ENCODE measurements around the gene PEX13. TPM values are rescaled to one million over a fixed set of nuclear protein-coding genes. Genes with fewer than 3 reads are reported as not detected.

PEX13 gene
- total RNA-seq, 1 donor from 2014 or later: 31.7 TPM

GRCh38 chr2:61042807-61043206, 25.3 kb downstream of the PEX13 start:
- Histone ChIP-seq H3K27me3 (ENCODE audit: control insufficient read depth, insufficient read depth, low read length) (no peaks in the 10 kb centered on the region), H3K4me3 (ENCODE audit: low read depth, low read length) (no peak overlapping the region), H3K36me3 (ENCODE audit: control insufficient read depth, insufficient read depth, low read length) (no peaks in the 10 kb centered on the region)
- DNase-seq (ENCODE audit: low read depth): no peak
- TF ChIP-seq CTCF (IDR thresholded peaks at IDR 0.05; ENCODE audit: insufficient read depth, low read length, poor library complexity, severe bottlenecking): no peak

- no peak for TF ChIP-seq CTCF (IDR thresholded peaks at IDR 0.05; ENCODE audit: insufficient read depth, low read length, poor library complexity, severe bottlenecking)
- H3K36me3 ChIP-seq (ENCODE audit: control insufficient read depth, insufficient read depth, low read length): no peaks in the 10 kb centered on the region
- DNase-seq (ENCODE audit: low read depth): no peak
These were observed 27.1 kb downstream of the PEX13 start for GRCh38 chr2:61044636-61045035.

GRCh38 chr2:61045226-61045625, 27.7 kb downstream of the PEX13 start:
- DNase-seq (ENCODE audit: low read depth): no peak
- TF ChIP-seq CTCF (IDR thresholded peaks at IDR 0.05; ENCODE audit: insufficient read depth, low read length, poor library complexity, severe bottlenecking): no peak
- Histone ChIP-seq H3K27me3 (ENCODE audit: control insufficient read depth, insufficient read depth, low read length) (no peaks in the 10 kb centered on the region), H3K4me3 (ENCODE audit: low read depth, low read length) (no peak overlapping the region), H3K36me3 (ENCODE audit: control insufficient read depth, insufficient read depth, low read length) (no peaks in the 10 kb centered on the region)

More at GRCh38 chr2:61044636-61045035, 27.1 kb downstream of the PEX13 start:
- no peaks in the 10 kb centered on the region for H3K27me3 ChIP-seq (ENCODE audit: control insufficient read depth, insufficient read depth, low read length)
- no peak overlapping the region for H3K4me3 ChIP-seq (ENCODE audit: low read depth, low read length)

GRCh38 chr2:61045999-61046398, 28.5 kb downstream of the PEX13 start:
- no peak for TF ChIP-seq CTCF (IDR thresholded peaks at IDR 0.05; ENCODE audit: insufficient read depth, low read length, poor library complexity, severe bottlenecking)
- H3K36me3 ChIP-seq (ENCODE audit: control insufficient read depth, insufficient read depth, low read length): no peaks in the 10 kb centered on the region
- no peaks in the 10 kb centered on the region for H3K27me3 ChIP-seq (ENCODE audit: control insufficient read depth, insufficient read depth, low read length)
- H3K4me3 ChIP-seq (ENCODE audit: low read depth, low read length): no peak overlapping the region
- DNase-seq (ENCODE audit: low read depth): no peak

- H3K27me3 ChIP-seq (ENCODE audit: control insufficient read depth, insufficient read depth, low read length): no peaks in the 10 kb centered on the region
- no peak for TF ChIP-seq CTCF (IDR thresholded peaks at IDR 0.05; ENCODE audit: insufficient read depth, low read length, poor library complexity, severe bottlenecking)
- H3K4me3 ChIP-seq (ENCODE audit: low read depth, low read length): no peak overlapping the region
- no peak for DNase-seq (ENCODE audit: low read depth)
- no peaks in the 10 kb centered on the region for H3K36me3 ChIP-seq (ENCODE audit: control insufficient read depth, insufficient read depth, low read length)
These were observed 38.0 kb downstream of the PEX13 start for GRCh38 chr2:61055557-61055956.

GRCh38 chr2:61057562-61057961, 40.0 kb downstream of the PEX13 start:
- TF ChIP-seq CTCF (IDR thresholded peaks at IDR 0.05; ENCODE audit: insufficient read depth, low read length, poor library complexity, severe bottlenecking): no peak
- H3K4me3 ChIP-seq (ENCODE audit: low read depth, low read length): no peak overlapping the region
- no peak for DNase-seq (ENCODE audit: low read depth)
- H3K27me3 ChIP-seq (ENCODE audit: control insufficient read depth, insufficient read depth, low read length): no peaks in the 10 kb centered on the region
- no peaks in the 10 kb centered on the region for H3K36me3 ChIP-seq (ENCODE audit: control insufficient read depth, insufficient read depth, low read length)

Measured in kidney epithelial cell (primary cell).